HK-2 (cell line): Measurements from ENCODE around the gene PLD2.
A peak's percentile ranks its signal among the peaks of the same experiment; 100 is the strongest.
"Not testable (repeated sequence)": the region's sequence is repeated elsewhere in the genome, so short reads cannot be mapped to it uniquely, and the experiment has no call there.

Source experiments
- DNase-seq: peaks from one replicate; pipeline ENCODE4 v3.0.0-alpha.2; 2018; ENCODE audit not compliant: unreplicated experiment

PLD2 gene

DNA sequence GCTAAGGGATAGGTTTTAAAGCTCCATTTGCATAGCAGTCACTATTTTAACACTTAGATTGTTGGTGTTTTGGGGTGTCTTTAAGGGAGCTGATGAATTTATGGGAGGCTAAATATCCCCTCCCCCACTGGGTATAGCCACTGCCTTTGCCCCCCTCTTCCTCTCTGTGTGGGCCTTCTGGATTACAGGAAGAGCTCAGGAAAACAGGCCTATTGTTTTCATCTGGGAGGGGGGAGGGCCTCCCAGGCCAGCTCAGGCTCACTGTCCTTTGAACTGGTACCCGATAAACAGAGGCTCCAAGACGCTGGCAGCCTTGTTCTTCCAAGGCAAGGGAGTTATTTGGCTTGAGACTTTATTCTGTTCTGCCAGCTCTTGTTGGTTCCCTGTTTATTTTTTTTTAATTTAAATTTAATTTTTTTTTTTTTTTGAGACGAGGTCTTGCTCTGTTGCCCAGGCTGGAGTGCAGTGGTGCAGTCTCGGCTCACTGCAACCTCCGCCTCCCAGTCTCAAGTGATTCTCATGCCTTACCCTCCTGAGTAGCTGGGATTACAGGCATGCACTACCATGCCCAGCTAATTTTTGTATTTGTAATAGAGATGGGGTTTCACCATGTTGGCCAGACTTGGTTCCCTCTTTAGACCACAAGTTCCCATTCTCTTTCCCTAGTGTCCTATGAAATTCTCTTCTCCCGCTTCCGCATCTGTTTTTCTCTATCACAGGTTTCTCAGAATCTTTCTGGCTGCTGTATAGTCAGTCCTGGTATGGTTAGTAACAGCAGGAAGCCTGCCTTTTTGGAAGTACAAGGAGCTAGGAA is 51.3 kb downstream of the PLD2 start:
- no peak for DNase-seq

- peak; percentile 45 for DNase-seq
Observed at GRCh38 chr17:4858882-4859260, 51.9 kb downstream of the PLD2 start.

DNA sequence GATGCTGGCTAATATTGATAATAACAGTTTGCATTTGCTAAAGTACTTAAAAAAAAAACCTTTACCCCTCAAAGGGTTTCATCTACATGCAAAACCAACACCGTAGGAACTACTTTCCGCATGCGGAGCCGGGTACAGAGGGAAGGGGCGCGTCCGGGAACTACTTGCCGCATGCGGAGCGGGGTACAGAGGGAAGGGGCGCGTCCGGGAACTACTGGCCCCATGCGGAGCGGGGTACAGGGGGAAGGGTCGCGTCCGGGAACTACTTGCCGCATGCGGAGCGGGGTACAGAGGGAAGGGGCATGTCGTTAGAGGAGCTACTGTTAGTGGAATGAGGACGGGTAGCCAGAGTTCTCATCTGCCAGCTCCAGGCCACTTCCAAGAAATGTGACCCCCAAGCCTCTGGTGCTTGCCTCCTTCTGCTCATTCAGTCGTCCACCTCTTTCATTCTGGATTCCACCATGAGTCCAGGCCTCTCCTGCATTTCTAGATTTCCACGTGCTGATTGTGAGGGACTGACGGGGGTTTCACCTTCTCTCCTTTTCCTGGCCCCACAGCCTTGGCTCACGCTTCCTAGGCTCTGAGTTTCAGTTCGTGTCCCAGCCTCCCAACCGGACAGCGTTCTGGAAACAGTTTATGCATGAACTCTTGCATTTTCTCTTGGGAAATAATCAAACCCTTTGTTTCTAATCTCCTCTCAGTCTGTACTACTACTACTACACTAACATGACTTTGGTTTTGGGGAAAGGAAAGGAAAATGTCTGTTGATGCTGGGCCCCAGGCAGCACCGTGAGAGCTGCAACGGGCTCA is 53.1 kb downstream of the PLD2 start:
- DNase-seq, result no peak

GRCh38 chr17:4860651-4861050 is 53.7 kb downstream of the PLD2 start:
- DNase-seq, result no peak

DNA sequence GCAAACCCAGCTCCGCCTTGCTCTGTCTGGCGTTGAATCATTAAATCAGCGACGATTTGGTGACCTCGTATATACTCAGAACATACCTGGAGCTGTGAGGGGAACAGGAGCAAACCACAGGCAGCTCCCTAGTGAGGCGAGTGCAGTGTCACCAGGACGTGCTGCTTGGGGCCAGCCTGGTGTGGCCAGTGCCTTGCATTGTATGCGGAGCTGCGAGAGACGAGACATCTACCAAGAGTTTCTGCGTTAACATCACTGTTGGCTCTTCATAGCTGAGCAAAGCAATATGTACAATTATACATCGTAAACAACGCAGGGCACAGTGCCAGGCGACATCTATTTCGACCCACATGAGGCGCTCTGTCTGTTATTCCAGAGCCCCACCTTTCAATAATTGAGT is 54.1 kb downstream of the PLD2 start:
- DNase-seq, result no peak

DNA sequence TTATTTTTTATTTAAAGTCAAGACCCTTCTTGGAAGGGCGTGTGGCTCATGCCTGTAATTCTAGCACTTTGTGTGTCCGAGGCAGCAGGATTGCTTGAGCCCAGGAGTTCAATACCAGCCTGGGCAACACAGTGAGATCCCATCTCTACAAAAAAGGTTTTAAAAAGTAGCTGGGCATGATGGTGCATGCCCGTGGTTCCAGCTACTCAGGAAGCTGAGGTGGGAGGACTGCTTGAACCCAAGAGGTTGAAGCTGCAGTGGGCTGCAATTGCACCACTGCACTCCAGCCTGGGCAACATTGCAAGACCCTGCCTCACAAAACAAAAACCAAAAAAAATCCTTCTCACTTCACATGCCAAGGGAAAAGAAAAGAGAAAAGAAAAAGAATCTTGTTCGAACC is 55.8 kb downstream of the PLD2 start:
- no peak for DNase-seq

DNA sequence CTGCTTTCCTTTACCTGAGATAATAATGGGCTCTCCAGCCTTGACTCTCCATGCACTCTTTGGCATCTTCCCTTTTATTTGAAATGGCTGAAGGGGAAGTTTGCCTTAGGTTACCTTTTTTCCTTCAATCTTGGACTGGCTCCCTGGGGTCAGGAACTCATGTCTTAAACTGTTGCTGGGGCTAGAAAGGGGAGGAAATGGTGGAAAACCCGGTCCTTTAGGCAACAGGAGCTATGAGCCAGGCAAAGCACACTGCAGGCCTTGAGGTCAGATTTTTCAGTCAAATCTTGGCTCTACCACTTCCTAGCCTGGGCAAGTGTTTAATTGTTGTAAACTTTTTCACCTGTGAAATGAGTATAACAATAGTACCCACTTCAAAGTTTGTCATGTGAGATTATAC is 56.4 kb downstream of the PLD2 start:
- DNase-seq, result no peak

DNA sequence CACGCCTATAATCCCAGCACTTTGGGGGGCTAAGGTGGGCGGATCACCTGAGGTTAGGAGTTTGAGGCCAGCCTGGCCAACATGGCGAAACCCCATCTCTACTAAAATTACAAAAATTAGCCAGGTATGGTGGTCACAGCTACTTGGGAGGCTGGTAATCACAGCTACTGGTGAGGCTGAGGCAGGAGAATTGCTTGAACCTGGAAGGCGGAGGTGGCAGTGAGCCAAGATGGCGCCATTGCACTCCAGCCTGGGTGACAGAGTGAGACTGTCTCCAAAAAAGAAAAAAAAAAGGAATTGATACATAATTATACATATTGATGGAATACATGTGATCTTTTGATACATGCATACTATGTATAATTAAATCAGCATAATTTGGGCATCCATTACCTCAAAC is 60.6 kb downstream of the PLD2 start:
- not testable (repeated sequence) for DNase-seq

DNA sequence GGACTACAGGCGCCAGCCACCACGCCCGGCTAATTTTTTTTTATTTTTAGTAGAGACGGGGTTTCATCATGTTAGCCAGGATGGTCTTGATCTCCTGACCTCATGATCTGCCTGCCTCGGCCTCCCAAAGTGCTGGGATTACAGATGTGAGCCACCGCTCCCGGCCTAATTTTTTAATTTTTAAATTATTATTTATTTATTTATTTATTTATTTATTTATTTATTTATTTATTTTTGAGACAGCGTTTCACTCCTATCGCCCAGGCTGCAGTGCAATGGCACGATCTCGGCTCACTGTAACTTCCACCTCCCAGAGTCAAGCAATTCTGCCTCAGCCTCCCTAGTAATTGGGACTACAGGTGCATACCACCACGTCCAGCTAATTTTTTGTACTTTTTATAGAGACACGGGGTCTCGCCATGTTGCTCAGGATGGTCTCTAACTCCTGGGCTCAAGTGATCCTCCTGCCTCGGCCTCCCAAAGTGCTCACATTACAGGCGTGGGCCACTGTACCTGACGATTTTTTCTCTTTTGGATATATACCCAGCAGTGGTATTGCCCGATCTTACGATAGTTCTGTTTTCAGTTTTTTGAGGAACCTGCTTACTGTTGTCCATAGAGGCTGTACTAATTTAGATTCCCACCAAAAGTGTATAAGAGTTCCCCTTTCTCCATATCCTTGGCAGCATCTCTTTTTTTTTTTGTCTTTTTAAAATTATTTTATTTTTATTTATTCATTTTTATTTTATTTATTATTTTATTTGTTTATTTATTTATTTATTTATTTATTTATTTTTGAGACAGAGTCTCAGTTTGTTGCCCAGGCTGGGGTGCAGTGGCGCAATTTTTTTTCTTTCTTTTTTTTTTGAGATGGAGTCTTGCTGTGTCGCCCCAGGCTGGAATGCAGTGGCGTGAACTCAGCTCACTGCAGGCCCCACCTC is 62.4 kb downstream of the PLD2 start:
- not testable (repeated sequence) for DNase-seq

- DNase-seq, result no peak
Observed at GRCh38 chr17:4870855-4871254, 63.9 kb downstream of the PLD2 start.

DNA sequence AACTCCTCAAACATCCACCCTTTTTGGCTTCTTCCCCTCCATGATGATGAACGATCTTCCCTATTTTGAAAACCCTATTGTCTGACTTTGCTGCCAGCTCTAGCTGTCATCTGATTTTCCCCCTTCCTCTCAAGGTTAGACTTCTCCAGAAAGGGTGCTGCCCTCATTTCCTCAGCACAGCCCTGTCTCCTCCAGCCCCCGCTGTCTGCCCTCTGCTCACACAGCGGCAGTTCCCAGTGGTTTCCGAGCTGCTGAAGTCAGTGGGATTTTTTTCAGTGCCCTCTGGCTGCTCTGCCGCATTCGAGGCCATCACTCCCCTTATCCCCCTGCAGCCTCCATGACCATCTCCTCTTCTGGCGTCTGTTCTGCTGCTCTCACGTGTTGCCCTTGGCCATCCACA is 65.8 kb downstream of the PLD2 start:
- no peak for DNase-seq
